Motor neuron (in vitro differentiated cells): Measurements from ENCODE around the gene CYTH4. TPM values are rescaled to one million over a fixed set of nuclear protein-coding genes. Genes with fewer than 3 reads are reported as not detected.
A peak's percentile ranks its signal among the peaks of the same experiment; 100 is the strongest.
"Not testable (repeated sequence)": the region's sequence is repeated elsewhere in the genome, so short reads cannot be mapped to it uniquely, and the experiment has no call there.

Source experiments
- ATAC-seq, 8 experiments: fragments of 200-7000 bp; cut with Tn5 transposase; replicated peaks in 6 of 8; 2 replicates each; pipeline ENCODE4 v1.8.0; 2021; ENCODE audit warnings: mild to moderate bottlenecking in 8 of 8, moderate library complexity in 8 of 8
- H3K27ac ChIP-seq, 2 donors: fragments of 250-450 bp; sonication (Bioruptor Pico); 2 replicates each; pipeline ENCODE4 v1.9.0; 2021; ENCODE audit warnings: antibody characterized with exemption in 2 of 2, mild to moderate bottlenecking in 2 of 2, moderate library complexity in 1 of 2
- H3K4me1 ChIP-seq, 2 donors: fragments of 250-450 bp; sonication (Bioruptor Pico); replicated peaks in 1 of 2; 2 replicates each; pipeline ENCODE4 v1.6.1; 2021; ENCODE audit warnings: antibody characterized with exemption in 2 of 2, mild to moderate bottlenecking in 2 of 2, moderate library complexity in 1 of 2
- H3K4me3 ChIP-seq, 5 donors: fragments of 250-450 bp; sonication (Bioruptor Pico); 2 replicates each; pipeline ENCODE4 v1.9.0; 2021; ENCODE audit warnings: antibody characterized with exemption in 5 of 5, mild to moderate bottlenecking in 5 of 5, moderate library complexity in 4 of 5
- WGBS, 10 experiments: fragments of 450-650 bp; shearing (Covaris generic); methylation state at CpG; one replicate each; pipeline ENCODE4 v1.0.0; 2022; 5-methylcytosine and 5-hydroxymethylcytosine counted together
- in situ Hi-C, 9 experiments: fragments of 400-800 bp; cut with MboI; loops; one replicate each; pipeline ENCODE4 v1.15.0; 2021; ENCODE audit warnings: low sequenced_read_pairs in 9 of 9, low pct_unique_long_range_greater_than_20kb in 2 of 9; ENCODE audit not compliant: unreplicated experiment in 9 of 9
- total RNA-seq, 8 experiments: library from RNA; unstranded; fragments of 300-600 nt; gene quantifications; 2 replicates each; pipeline versions ENCODE4 v1.2.3 to v1.2.4, GENCODE V29; 2022

Gene CYTH4
- total RNA-seq, 8 experiments from 2014 or later = 0.50 to 2.9 (median 1.6) TPM; not detected in 3

DNA sequence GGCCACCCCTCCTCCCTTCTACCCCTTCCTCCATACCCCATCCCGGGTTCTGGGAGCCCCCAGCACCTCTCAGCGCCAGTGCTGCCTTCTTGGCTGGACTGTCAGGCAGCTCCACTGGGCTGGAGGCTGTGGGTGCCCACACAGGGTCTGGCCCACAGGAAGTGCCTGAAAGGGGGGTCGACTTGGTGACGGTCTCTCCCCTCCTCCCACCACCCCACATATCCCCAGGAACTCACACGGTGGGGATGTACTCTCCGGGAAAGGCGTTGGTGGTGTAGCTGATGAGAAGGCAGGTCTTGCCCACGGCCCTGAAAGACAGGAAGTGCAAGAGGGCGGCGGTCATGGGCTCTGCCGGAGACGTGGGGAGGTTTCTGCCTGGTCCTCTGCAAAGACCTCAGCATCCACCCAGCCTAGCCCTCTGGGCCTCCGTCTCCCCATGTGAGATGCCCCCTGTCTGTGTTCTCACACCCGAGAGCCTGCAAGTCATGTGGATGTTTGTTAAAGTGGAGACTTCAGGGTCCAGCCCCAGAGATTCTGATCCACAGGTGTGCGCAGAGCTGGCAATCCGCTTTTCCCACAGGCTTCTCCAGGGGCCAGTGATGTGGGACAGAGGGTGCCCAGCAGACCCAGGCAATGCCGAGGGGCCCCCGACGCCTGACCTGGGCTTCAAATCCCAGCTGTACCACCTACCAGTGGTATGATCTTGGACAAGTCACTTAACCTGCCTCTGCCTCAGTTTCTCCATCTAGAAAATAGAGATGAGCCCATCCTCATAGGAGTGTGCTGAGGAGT is 40.8 kb upstream of the CYTH4 start:
- Histone ChIP-seq H3K4me1 (peaks cover 6 to 21% of the 10 kb centered on the region in 2 donors), H3K27ac (no peak overlapping the region), H3K4me3 (no peak overlapping the region)
- 0 to 100% (median 91%) methylated on average over 1 to 7 of the region's 19 CpGs; no CpG with 5 or more reads in 3 of the 10 experiments for WGBS, 10 experiments
- in situ Hi-C loops = no loop called here
- ATAC-seq = peak in 2 of 8 experiments; percentile 9 to 29

DNA sequence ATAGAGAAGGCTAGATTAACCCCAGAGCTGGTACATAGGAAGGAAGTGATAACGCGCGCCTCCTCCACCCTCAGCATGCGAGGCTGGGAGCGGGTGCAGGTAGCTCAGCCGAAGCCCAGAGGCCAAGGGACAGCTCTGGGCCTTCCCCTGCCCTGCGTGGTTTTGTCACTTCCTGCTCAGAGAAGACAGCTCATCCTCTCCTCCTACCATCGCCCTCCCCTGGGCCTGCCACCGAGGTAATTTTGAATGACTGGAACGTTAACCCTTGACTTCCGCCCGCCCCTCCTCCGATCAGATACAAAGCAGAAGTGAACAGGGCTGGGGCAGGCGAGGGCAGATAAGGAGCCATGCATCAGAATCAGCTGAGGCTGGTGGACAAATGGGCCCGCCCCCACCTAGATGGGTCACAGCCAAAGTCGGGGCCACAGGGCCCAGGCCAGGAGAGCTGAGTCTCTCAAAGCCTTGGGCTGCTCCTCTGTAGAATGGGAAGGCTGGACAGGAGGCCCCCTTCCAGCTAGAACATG is 39.9 kb upstream of the CYTH4 start:
- no peak overlapping the region for H3K27ac ChIP-seq
- WGBS, 10 experiments = 7 to 80% (median 26%) methylated on average over 1 to 11 of the region's 16 CpGs; no CpG with 5 or more reads in 4 of the 10 experiments

DNA sequence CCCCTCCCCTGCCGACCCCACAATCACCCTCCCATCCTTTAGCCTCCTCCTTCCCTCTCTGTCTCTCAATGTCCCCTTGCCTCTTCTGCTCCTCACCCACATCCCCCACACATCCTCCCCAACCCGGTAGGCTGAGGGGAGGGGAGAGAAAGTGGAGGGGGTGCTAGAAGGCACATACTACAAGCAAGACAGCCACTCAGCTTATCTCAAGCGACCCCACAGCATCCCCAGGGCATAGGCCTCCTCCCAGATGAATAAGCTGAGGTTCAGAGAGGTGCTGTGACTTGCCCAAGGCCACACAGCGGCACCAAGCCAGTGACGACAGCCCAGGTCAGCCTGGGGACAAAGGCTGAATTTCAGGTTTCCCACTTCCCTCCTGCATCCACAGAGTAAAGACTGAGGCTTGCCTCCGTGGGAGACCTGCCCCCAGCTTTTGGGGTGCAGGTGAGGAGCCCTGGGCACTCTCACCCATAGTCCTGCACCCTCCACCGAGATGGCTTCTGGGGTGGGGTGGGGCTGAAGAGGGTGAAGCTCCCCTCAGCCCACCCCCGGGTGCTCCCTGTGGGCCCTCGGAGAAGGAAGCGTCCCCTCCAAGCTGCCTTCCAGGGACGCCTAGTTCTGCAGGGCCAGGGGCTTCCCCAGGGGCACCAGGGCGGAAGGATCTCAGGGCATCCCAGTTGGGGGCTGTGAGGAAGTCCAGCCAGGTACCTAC is 38.8 kb upstream of the CYTH4 start:
- peak in 1 of 8 experiments; percentile 37 for ATAC-seq
- 93% methylated on average over 3 of the region's 12 CpGs; no CpG with 5 or more reads in 9 of the 10 experiments for WGBS, 10 experiments
- Histone ChIP-seq H3K27ac (no peak overlapping the region), H3K4me3 (no peak overlapping the region), H3K4me1 (peaks cover 10 to 16% of the 10 kb centered on the region in 2 donors)
- in situ Hi-C loops = no loop called here

More for the DNA sequence above, 39.9 kb upstream of the CYTH4 start:
- no peak overlapping the region for H3K4me3 ChIP-seq
- peaks cover 6 to 17% of the 10 kb centered on the region in 2 donors for H3K4me1 ChIP-seq
- peak in 7 of 8 experiments; percentile 24 to 69 (median 61) for ATAC-seq
- in situ Hi-C loops = no loop called here

DNA sequence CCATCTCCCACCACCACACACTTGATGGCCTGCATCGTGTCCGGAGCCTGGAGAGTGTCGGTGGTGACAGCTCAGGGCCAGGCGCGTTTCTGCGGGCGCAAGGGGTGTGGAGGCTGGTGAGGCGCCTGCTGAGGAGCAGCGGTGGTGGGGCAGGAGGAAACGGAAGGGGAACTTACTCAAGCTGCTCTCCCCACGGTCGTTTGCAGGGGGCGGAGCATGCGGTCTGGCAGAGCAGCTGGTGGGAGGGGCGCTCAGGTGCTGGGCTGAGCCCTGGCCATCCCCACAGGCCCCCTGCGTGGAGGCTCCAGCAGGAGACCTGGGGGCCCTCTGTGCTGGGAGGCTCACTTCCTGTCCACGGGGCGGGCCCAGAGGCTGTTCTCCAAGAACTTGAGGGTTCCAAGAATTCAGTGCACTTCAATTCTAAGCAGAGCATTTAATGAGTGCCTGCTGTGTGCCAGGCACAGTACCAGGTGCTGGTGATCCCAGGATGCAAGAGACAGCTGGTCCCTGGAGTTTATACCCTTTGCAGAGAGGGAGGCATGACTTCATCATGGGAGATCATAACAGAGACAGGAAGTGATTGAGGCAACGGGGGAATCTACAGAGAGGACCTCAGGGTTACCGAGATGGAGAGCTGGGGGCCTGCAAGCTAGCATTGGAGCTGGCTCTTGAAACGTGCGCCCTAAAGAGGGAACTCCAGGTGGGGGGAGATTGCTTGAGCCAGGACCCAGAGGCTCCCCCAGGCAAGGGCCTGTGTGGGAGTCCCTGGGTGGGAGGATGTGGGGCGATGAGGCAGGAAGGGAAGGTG is 38.0 kb upstream of the CYTH4 start, which contains the start of gene RAC2:
Gene RAC2 (minus strand): TSS at position 156 of the 808 bp plus-strand sequence. CDS start 121 bp downstream, at position 35.
- in situ Hi-C loops = no loop called here
- H3K27ac ChIP-seq = no peak within 1 kb of the TSS

DNA sequence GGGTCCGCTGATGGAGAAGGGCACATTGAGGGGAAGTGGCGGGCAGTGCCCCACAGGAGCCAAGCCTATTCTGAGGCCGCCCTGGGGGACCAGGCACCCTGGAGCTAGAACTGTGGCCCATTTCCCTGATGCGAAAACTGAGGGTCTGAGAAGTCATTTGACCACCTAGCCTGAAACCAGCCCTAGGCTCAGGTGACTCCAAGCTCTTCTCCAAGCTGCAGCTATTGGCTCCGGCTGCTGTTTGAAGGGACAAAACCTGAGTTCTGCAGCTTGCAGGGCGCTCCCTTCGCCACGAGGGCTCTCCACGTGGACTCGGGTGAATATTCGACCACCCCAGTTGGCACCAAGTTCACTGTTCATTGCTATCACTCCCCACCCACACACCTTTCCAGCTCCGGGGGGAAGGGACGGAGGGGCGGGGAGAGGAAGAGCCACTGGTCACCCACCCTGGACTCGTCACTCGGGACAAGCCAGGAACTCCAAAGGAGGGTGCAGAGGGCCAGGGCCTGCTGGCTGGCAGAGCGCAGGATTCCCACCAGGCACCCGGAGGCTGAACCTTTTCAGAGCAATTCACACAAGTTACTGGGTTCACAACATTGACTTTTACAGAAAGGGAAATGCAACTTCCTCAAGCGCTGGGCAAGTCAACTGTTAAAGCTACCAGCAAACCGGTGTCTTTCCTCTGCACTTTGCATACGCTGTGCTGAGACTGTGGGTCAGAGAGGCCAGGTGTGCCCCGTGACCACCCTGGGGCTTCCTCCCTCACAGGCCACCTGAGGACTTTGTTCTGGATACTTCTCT is 37.2 kb upstream of the CYTH4 start:
- ATAC-seq = no peak
- Histone ChIP-seq H3K27ac (no peak overlapping the region), H3K4me3 (no peak overlapping the region), H3K4me1 (peaks cover 14 to 15% of the 10 kb centered on the region in 2 donors)
- WGBS, 10 experiments = 53 to 84% (median 68%) methylated on average over 2 to 10 of the region's 22 CpGs; no CpG with 5 or more reads in 1 of the 10 experiments
- in situ Hi-C loops = no loop called here

More for the DNA sequence above, 38.0 kb upstream of the CYTH4 start, which contains the start of gene RAC2:
- Histone ChIP-seq H3K4me1 (peaks cover 10 to 16% of the 10 kb centered on the region in 2 donors), H3K4me3 (no peak within 1 kb of the TSS)
- ATAC-seq = peak in 5 of 8 experiments; percentile 5 to 91 (median 64)
- 30 to 100% (median 59%) methylated on average over 1 to 13 of the region's 23 CpGs; no CpG with 5 or more reads in 7 of the 10 experiments for WGBS, 10 experiments

DNA sequence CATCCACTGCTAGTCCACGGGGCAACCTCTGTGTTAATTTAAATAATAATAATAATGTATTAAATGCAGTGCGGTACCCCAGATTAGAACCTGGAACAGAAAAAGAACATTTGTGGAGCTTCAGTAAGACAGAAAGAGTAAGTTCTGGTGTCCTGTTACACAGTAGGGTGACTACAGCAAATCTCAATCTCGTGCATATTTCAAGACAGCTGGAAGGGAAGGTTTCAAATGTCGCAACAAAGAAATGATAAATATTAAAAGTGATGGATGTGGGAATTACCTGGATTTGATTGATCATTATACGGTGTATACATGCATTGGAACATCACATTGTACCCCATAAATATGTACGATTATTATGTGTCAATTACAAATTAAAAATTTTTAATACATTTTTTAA is 36.6 kb upstream of the CYTH4 start:
- 38 to 93% (median 73%) methylated on average over 4 to 6 of the region's 6 CpGs for WGBS, 10 experiments
- H3K27ac ChIP-seq = no peak overlapping the region
- H3K4me1 ChIP-seq = peaks cover 12 to 15% of the 10 kb centered on the region in 2 donors
- no peak overlapping the region for H3K4me3 ChIP-seq
- in situ Hi-C loops = no loop called here
- ATAC-seq = no peak

DNA sequence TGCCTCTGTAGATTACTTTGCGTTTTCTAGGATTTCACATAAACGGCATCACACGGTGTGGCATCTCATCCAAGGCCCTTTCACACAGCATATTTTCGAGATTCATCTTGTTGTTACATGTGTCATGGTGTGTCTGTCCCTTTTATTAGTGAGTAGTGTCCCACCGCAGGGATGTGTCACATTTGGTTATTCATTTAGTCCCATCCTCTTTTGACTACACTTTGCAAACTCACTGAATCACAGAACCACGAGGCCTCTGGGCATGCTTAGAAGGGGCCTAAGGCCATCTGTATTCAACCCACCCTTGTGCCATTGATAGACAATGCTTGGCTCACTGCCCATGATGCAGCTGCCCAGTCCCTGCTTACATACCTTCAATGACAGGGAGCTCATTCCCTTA is 34.1 kb upstream of the CYTH4 start:
- Histone ChIP-seq H3K4me1 (peaks cover 3 to 11% of the 10 kb centered on the region in 2 donors), H3K27ac (no peak overlapping the region), H3K4me3 (no peak overlapping the region)
- in situ Hi-C loops = no loop called here
- ATAC-seq = peak in 6 of 8 experiments; percentile 12 to 56 (median 28)
- 28 to 88% (median 55%) methylated on average over 2 to 4 of the region's 6 CpGs; no CpG with 5 or more reads in 7 of the 10 experiments for WGBS, 10 experiments

DNA sequence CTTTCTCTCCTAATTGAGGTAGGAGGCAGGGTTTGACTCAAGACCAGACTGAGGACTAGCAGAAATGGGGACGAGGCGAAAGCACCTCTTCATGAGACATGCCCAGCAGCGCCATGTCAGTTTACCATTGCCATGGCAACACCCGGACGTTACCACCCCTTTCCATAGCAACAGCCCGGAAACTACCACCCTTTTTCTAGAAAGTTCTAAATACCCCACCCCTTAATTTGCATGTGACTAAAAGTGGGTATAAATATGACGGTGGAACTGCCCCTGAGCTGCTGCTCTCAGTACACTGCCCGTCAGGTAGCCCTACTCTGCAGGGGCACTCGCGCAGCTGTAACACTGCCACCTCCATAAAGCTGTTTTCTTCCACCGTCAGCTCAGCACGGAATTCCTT is 32.3 kb upstream of the CYTH4 start:
- peak in 6 of 8 experiments; percentile 27 to 78 (median 52) for ATAC-seq
- Histone ChIP-seq H3K4me1 (peaks cover 3 to 11% of the 10 kb centered on the region in 2 donors), H3K27ac (no peak overlapping the region), H3K4me3 (no peak overlapping the region)
- WGBS, 10 experiments = 41 to 90% (median 60%) methylated on average over 1 to 10 of the region's 12 CpGs; no CpG with 5 or more reads in 2 of the 10 experiments
- in situ Hi-C loops = no loop called here

DNA sequence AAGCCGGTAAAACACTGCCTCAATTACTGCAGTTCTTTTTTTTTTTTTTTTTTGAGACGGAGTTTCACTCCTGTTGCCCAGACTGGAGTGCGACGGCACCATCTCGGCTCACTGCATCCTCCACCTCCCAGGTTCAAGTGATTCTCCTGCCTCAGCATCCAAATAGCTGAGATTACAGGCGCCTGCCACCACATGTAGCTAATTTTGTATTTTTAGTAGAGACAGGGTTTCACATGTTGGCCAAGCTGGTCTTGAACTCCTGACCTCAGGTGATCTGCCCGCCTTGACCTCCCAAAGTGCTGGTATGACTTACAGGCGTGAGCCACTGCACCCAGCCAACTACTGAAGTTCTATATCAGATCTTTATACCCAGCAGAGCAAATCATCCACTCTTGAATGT is 30.5 kb upstream of the CYTH4 start:
- ATAC-seq, H3K4me3 ChIP-seq, H3K27ac ChIP-seq, in situ Hi-C loops: not testable (repeated sequence)
- 63 to 100% (median 94%) methylated on average over 2 to 6 of the region's 8 CpGs; no CpG with 5 or more reads in 2 of the 10 experiments for WGBS, 10 experiments
- H3K4me1 ChIP-seq = peaks cover 3 to 11% of the 10 kb centered on the region in 2 donors

DNA sequence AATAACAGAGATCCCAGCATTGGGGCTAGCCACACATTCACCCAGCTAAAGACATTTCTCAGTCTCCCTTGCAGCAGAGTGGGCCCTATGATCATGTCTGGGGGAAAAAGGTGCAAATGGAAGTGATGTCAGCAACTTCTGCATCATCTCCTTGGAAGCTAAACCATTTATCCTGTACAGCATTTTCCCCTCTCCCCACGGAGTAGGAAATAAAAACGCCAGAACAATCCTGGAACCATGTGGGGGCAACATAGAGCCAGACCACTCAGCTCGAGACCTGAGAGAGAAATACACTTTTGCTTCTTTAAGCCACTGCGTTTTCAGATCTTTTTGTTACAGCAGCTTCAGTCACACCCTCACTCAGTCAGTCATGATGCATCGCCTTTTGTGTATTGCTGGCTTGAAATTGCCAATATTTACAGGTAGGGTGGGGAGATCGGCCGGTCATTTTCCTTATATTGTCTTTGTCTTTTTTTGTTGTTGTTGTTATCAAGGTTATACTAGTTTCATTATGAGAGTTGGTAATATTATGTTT is 29.1 kb upstream of the CYTH4 start:
- Histone ChIP-seq H3K27ac (no peak overlapping the region), H3K4me1 (peaks cover 3 to 11% of the 10 kb centered on the region in 2 donors), H3K4me3 (no peak overlapping the region)
- in situ Hi-C loops = no loop called here
- ATAC-seq = peak in 3 of 8 experiments; percentile 45 to 72 (median 68)
- 51 to 80% (median 61%) methylated on average over 2 to 7 of the region's 7 CpGs; no CpG with 5 or more reads in 2 of the 10 experiments for WGBS, 10 experiments

DNA sequence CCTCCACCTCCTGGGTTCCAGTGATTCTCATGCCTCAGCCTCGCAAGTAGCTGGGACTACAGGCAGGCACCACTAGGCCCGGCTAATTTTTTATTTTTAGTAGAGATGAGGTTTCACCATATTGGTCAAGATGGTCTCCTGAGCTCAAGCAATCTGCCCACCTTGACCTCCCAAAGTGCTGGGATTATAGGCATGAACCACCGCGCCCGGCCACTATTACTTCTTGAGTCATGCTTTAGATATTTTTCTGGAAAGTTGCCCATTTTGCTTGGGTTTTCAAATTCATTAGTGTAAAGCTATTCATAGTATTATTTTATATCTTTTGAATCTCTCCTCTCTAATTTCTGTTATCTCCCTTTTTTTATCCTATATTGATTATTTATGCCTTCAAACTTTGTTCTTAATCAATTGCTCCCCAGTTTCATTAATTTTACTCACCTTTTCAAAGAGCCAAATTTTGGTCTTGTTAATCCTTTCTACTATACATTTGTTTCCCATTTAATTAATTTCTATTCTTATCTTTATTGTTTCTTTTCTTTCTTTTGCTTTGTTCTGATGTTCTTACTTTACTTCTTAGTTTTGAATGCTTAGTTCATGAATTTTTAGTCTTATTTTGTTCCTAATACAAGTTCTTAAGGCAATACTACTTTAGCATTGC is 28.0 kb upstream of the CYTH4 start:
- H3K27ac ChIP-seq = no peak overlapping the region
- no peak for ATAC-seq
- H3K4me1 ChIP-seq = peaks cover 13 to 22% of the 10 kb centered on the region in 2 donors
- no peak overlapping the region for H3K4me3 ChIP-seq
- in situ Hi-C loops = no loop called here
- WGBS, 10 experiments = 20 to 100% (median 81%) methylated on average over 2 to 5 of the region's 5 CpGs
